GM21447 (cell line): Measurements from ENCODE around the gene PLCL1.

Source experiments
- ATAC-seq: cut with Tn5 transposase; IDR thresholded peaks from one replicate; pipeline ENCODE4 v1.9.1; 2021; ENCODE audit not compliant: unreplicated experiment

Gene PLCL1

DNA sequence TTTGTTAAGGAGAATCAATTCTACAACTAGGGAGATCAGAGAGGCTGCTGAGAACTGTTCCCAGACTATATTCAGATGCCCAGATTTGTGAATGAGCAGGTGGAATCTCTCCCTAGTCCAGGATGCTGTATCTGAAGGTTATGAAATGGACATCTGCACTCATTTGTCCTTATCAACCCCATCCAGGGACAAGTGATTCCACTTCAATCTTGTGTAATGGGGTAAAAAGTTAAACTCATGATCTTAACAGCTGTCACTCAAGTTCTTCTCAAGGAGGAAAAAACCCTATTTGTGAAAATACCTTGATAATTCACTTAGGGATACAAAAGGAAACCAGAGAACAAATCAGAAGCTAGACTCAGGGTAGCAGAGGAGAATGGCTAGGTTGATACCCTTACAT, 144.8 kb downstream of the PLCL1 start:
- ATAC-seq: no peak

DNA sequence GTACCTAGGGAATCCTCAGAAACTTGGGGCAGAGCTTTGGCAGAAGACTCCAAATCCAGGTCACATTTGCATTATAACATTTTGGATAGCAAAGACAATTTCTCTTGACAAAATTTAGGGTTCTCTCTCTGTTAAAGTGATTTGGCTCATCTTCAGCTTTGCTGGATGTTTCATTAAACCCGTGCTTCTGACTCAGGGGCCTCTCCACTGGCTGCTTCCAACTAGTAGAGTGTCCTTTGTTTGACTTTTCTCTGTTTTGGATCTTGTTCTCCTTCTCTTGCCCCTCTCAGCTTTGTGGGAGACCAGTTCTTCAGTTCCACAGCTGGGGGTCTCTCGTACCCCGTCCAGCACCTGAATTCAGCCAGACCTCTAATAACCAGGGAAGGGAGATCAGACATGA, 145.6 kb downstream of the PLCL1 start:
- ATAC-seq: no peak

DNA sequence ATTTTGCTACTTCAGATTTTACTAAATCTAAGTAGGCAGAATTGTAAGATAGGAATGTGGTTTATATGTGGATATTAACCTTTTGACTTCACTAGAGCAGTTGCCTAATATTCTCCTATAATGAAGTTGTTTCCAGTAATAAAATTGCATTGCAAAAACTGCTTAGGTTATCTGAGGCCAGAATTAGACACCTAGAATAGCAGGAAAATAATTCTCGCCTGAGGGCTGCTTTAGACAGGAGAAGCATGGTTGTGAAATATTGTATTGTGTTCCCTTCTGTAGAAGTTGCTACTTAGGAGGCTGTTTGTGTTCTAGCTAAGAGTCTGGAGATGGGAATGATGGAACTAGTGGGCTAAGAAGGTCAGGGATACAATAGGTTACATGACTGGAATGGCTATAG, 146.3 kb downstream of the PLCL1 start:
- ATAC-seq: no peak

DNA sequence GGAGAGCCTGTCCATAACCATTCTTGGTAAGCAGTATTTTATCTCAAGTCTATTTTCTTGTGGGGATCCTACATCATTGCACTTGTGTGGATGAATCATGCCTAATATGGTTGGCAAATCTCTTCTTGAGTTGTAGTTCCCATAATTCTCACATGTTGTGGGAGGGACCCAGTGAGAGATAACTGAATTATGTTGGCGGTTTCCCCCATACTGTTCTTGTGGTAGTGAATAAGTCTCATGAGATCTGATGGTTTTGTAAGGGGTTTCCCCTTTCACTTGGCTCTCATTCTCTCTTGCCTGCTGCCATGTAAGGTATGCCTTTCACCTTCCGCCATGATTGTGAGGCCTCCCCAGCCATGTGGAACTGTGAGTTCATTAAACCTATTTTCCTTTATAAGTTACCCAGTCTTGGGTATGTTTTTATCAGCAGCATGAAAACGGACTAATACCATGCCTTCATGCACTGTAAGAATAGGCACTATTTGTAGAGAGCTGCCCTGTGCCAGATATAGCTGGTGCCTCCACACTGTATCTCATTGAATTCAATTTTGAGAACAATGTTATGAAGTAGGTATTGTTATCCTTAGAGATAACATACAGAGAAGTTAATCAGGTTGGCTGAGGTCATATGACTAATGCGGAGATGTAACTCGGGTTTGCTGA, 148.3 kb downstream of the PLCL1 start:
- ATAC-seq: peak; percentile 48

DNA sequence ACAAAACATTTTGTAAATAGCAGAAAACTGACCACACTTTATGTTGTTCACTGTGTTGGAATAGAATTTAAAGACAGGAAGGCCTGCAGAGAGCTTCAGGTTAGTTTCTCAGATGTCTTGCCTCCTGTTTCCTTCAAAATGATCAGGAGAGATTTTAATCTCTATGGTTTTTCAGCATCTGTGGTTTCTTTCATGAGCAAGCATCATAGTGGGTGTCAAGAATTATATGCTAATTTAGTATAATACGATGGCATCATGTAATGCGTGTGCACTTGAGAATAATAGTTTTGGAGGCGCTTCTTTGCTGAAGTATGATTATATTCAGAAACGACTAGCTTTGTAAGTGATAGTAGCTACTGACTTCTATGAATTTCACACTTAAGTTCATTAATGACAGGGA, 149.9 kb downstream of the PLCL1 start:
- no peak for ATAC-seq

DNA sequence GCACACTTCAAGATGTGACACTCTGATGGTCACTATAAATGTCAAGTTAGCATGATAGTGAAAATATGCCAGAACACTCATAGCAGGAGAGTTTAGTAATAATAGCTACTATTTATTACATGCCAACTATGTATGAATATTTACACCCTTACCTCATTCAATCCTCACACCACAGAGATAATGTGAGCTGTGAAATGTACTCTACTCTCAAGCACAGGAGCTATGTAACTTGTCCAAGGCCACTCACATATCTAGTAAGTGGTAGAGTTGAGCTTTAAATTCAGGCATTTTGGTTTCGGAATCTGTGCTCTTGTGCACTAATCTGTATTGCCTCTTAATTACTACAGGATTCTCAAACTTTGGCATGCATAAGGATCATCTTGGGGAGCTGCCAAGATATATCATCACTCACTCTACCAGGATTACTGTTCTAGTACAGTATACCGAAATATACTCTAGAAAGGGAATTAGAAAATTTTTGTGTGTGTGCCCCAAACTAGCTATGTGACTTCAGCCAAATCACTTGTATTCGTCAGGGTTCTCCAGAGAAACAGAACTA, 154.3 kb downstream of the PLCL1 start:
- ATAC-seq: no peak

DNA sequence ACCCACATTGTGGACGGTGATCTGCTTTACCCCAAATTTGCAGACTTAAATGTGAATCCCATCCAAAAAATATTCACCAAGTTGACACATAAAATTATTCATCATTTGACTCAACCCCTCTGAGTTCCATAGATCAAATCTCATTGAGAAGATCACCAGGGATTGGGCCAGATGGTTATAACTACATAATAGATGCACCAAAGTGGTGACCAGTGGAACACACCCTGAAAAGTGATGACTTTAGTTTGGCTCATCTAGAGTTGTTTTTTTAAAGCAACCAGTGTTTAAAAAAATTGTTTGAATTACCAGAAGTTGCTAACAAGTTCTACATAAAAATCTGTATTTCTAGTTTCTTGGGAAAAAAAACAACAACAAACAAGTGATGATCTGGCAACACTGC, 155.0 kb downstream of the PLCL1 start:
- ATAC-seq: no peak

DNA sequence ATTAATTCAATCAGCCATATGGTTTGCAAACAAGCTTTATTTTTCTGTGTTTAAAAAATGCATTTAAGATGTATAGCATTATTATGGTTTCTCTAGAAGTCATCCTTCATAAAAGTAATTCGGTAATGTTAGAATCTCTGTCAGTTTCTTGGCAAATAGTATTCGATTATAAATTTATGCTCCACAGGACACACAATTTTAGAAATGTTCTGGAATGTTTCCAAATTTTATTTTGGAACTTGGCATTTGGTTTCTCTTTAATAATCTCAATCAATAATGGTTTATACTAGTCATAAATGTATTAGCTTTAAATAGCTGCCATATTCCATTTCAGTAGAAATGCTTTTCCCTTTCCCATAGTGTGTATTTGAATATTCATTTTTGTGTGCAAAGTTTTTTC, 156.4 kb downstream of the PLCL1 start:
- ATAC-seq: no peak

DNA sequence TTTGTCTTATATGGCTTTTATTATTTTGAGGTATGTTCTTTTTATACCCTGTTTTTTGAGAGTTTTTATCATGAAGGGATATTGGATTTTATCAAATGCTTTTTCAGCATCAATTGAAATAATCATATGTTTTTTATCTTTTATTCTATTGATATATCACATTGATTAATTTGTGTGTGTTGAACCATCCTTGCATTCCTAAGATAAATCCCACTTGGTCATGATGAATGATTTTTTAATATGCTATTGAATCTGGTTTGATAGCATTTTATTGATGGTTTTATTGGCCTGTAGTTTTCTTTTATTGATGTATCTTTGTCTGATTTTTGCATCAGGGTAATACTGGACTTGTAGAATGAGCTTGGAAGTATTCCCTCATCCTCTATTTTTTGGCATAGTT, 160.3 kb downstream of the PLCL1 start:
- no peak for ATAC-seq

DNA sequence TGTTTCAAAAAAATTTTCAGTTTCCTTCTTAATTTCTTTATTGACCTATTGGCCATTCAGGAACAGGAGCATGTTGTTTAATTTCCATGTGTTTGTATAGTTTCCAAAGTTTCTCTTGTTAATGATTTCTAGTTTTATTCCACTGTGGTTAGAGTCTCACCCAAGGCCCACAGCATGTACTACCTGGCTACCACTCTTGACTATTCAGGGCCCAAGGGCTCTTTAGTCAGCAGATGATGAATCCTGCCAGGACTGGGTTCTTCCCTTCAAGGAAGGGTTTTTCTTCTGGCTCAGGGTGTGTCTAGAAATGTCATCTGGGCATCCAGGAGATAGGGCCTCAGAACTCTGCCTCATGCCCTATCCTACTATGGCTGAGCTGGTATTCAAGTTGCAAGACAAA, 161.4 kb downstream of the PLCL1 start:
- ATAC-seq: no peak

DNA sequence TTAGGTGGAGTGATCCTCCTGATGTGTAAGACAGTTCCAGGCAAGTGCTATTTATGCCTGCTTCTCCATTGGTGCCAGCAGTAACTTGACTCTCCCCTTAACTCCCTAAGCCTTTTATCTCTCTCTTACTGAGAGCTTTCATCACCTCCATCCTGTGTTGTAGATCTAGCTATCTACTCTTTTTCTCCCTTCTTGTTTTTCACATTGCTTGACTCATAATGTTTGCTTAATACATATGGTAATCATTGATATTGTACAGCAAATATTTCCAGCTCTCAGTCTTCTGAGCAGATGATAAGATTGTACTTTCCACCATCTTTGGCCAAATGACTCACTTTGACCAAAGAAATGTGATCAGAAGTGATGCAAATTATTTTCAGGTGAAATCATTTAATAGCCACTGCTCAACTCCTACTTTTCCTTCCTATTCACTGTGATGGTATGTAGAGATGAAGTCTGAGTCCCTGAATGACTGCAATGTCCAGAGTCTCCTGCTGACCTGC, 165.0 kb downstream of the PLCL1 start:
- no peak for ATAC-seq

DNA sequence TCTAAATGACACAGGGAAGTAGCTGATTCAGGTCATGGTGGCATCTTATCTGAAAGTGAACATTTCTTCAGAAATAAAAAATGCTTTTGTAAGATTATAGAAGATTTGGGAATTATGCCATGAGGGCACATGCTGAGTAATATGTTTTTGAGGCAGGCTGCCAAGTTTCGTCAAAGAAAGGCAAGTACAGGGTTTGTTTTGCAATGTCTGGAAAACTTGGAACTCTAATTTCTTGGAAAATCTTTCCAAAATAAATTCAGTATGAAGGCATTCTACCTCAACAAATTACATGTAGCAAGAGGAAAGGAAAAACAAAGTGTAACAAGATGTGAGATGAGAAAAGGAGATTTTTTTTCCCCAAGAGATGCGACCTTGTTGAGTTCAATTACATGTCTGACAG, 167.7 kb downstream of the PLCL1 start:
- no peak for ATAC-seq

DNA sequence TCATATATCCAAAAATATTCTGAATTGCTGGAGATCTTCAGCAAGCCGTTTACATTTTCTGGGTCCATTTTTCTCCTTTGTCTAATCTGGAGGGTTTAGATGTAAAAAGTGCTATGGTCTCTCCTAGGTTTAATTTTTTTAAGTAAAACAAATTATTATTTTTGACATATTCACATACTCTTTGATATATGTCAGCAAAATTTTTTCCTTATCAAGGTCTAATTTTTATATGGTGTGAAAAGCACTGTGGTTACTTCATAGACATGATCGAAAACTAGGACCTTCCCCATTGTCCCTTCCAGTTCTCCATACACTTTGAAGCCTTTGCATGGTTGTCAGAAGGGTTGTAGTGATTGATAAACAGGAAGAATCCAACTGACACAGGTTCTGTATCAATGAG, 168.2 kb downstream of the PLCL1 start:
- ATAC-seq: no peak

DNA sequence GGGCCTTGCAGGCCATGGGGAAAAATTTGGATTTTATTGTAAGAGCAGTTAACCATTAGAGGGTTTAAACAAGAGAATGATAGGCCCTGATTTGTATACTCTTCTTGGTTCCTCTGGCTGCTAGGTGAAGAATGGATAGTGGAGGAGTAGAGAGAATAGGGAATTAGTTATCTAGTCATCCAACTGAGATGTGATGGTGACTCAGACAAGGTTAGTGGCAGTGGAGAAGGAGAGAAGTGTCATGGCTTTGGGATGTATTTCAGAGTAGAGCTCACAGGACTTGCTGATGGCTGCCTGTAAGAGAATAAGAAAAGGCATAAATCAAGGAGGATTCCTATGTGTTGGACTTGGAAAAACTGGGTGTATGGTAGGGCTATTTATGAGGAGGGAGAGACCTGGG, 169.4 kb downstream of the PLCL1 start:
- ATAC-seq: no peak

DNA sequence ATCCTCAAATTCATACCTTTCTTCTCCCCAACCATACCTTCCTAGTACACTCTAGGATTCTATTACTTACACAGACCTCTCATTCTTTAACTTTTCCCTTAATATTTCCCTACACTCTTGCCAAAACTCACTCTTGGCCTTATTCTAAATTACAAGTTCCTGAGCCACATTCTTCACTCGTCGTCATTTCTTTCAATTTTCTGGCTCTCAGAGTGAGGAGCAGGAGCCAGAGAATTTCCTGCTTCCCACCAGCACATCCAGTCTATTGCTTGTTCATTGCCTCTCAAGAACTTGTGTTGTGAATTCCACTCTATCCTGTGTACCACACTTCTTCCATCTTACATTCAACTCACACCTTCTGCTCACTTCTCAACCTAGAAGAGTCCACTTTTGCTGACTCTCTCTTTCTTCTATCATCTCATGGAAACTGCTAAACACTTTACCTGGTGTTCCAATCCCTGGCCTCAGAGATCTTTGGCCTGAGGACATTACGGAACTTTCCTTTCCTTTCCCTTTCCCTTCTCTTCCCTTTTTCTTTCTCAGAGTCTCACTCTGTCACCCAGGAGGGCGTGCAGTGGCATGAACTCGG, 171.6 kb downstream of the PLCL1 start:
- no peak for ATAC-seq

DNA sequence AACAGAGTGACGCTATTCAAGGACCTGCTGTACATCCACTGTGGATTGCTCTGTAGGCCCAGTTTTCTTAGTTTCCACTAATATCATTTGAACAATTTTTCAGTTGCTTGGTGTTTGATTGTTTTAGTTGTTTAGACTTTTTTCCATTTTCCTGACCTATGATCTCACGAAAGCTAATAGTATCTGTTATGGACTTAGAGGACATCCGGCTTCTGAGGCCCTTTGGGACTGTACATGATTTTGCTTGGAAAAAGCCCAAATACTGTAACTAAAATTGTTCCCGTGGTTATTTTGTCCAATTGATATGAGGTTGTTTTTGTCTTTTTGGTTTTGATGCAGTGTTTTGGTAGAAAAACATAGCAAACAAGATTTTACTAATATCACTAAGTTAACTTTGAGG, 174.6 kb downstream of the PLCL1 start:
- ATAC-seq: no peak

DNA sequence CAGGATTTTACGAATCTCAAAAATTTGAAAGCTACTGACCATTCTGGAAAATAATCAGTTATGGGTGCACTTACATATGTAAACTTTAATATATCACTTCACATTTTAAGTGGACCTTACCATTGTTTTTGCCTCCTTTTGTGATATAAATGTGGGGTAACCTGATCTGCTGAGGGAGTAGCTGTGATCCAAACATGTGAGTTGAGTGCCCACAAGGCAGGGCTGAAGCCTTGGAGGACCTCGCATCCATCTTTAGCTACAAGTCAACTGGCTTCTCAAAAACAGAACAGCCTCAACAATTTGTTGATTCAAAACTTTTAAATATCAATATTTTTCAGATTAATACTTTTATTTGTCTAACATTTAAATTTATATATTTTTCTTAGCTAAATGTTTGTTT, 178.2 kb downstream of the PLCL1 start:
- ATAC-seq: no peak

DNA sequence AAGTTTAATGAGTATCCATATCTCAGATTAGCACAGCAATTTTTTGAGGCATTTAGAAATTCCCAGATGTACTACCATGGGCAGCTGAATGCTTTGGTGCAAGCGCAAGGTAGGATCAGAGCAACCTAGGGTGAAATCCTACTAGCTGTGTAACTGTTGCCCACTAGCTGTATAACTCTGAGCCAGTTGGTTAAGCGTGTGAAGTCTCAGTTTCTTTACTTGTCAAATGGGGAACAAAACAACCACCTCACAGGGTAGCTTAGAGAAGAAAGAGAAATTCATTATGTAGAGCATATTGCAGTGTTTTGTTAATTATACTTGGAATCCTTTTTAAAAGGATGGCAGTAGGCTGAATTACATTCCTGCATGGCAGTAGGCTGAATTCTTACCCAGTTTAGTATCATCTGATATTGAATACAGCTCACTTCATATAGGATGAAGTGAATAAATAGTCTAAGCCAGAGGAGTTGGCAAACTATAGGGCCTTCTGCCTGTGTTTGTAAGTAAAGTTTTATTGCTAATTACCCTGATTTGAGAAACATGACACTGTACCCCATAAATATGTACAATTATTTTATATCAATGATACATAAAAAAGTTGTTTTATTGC, 180.7 kb downstream of the PLCL1 start:
- no peak for ATAC-seq

DNA sequence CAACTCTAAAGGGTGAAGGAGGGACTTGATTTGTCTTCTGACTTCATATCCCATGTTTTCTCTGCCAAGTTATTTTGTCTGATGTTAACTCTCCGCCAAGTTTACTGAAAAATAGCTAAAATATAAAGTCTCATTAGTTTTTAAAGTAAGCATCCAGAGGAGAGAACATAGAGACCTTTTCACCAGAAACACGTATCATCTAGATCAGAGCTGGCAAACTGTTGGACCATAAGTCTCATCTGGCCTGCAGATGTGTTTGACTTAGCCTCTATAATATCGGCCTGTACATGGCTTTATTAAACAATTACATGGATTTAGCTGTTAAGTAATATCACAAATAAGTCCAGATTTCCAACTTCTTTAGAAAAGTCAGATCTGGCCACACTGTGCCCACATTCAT, 182.6 kb downstream of the PLCL1 start:
- ATAC-seq: no peak

DNA sequence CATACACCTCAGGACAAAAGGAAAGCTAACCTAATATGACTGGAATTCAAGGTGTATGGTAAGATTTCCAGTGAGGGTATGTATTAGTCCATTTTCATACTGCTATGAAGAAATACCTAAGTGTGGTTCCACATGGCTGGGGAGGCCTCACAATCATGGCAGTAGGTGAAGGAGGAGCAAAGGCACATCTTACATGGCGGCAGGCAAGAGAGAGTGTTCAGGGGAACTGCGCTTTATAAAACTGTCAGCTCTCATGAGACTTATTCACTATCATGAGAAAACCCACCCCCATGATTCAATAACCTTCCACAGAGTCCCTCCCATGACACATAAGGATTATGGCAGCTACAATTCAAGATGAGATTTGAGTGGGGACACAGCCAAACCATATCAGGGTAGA, 186.0 kb downstream of the PLCL1 start:
- no peak for ATAC-seq

DNA sequence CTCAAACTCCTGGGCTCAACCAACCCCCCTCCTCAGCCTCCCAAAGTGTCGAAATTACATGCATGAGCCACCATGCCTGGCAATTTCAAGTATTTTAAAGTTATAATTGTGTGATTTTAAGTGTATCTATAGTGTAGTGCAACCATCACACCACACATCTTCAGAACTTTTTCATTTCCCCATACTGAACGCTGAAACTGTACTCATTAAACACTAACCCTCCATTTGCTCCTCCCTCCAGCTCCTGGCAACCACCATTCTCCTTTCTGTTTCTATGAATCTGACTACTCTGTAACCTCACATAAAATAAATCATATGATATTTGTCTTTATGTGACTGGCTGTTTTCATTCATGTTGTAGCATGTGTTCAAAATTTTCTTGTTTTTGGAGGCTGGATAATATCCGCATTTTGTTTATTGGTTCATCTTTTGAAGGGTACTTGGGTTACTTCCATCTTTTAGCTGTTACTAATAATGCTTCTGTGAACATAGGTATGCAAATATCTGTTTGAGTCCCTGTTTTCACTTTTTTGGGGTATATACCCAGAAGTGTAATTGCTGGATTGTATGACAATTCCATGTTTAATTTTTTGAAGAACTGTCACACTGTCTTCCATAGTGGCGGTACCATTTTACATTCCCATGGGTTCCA, 188.2 kb downstream of the PLCL1 start:
- peak; percentile 89 for ATAC-seq

DNA sequence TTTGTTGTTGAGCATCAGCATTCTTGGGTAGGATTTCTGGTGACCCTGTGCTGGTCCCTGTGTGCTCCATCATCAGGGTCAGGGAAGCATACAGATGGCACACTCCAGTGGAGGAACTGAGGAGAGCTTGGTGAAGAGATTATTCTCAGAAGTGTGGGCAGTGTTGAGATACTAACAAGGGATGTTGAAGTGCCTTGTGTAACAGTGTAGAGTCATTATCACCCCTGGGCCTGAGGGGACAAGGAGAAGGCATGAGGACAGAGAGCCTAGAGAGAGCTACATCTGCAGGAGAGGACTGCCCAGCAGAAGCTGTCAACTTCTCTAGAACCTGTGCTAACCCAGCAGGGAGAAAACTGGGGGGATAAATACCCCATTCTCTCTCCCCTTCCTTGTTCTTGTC, 189.0 kb downstream of the PLCL1 start:
- no peak for ATAC-seq
